OCI-LY3 (cell line): Measurements from ENCODE around the gene NUP210L.

Experiments used
- H2AFZ ChIP-seq: fragments of 200-600, 300-600 bp; shearing (Covaris generic); 2 replicates; pipeline ENCODE4 v1.6.0; 2014; ENCODE audit warnings: antibody characterized with exemption, low read depth, low read length
- H3K27ac ChIP-seq: fragments of 200-600, 300-600 bp; sonication (generic); 2 replicates; pipeline ENCODE4 v1.5.1; 2014; ENCODE audit warnings: mild to moderate bottlenecking, low read length, moderate library complexity, mixed read lengths
- H3K27me3 ChIP-seq: fragments of 200-600, 300-600 bp; sonication (generic); 2 replicates; pipeline ENCODE4 v1.6.1; 2014; ENCODE audit warnings: low read depth, low read length, mixed read lengths
- H3K36me3 ChIP-seq: fragments of 200-600, 300-600 bp; sonication (generic); replicated peaks from 2 replicates; pipeline ENCODE3; 2014; ENCODE audit warnings: low read depth, low read length, mixed read lengths
- H3K4me1 ChIP-seq: fragments of 300-600, 200-600 bp; sonication (generic); 2 replicates; pipeline ENCODE4 v1.6.1; 2014; ENCODE audit warnings: low read length, mixed read lengths
- H3K4me2 ChIP-seq: fragments of 200-600, 300-600 bp; sonication (generic); 2 replicates; pipeline ENCODE4 v1.6.1; 2014; ENCODE audit warnings: low read length, mixed read lengths
- H3K4me3 ChIP-seq: fragments of 300-600, 200-600 bp; sonication (generic); 2 replicates; pipeline ENCODE4 v1.5.1; 2014; ENCODE audit warnings: antibody characterized with exemption, mild to moderate bottlenecking, low read length, moderate library complexity
- H3K79me2 ChIP-seq: fragments of 300-600, 200-600 bp; shearing (Covaris generic); 2 replicates; pipeline ENCODE4 v1.6.1; 2014; ENCODE audit warnings: mild to moderate bottlenecking, low read length, mixed read lengths
- H3K9ac ChIP-seq: fragments of 300-600, 200-600 bp; shearing (Covaris generic); 2 replicates; pipeline ENCODE4 v1.6.0; 2014; ENCODE audit warnings: mild to moderate bottlenecking, low read length, moderate library complexity
- H3K9me3 ChIP-seq: fragments of 200-600, 300-600 bp; shearing (Covaris generic); 2 replicates; pipeline ENCODE4 v1.6.1; 2014; ENCODE audit warnings: low read length, mixed read lengths; ENCODE audit not compliant: insufficient read depth
- H4K20me1 ChIP-seq: fragments of 200-600, 300-600 bp; sonication (generic); 2 replicates; pipeline ENCODE4 v1.6.1; 2016; ENCODE audit warnings: low read length, mixed read lengths; ENCODE audit not compliant: insufficient read depth
- CTCF ChIP-seq: fragments of 200-600, 300-600 bp; sonication (generic); IDR thresholded peaks from 2 replicates; pipeline ENCODE4 v1.5.1; 2014; ENCODE audit warnings: antibody characterized with exemption, low read length, low read depth
- EZH2phosphoT487 ChIP-seq: fragments of 200-600 bp; shearing (Covaris generic); IDR thresholded peaks from 2 replicates; pipeline ENCODE4 v1.6.1; 2018; ENCODE audit warnings: antibody characterized with exemption, mixed run types, low read depth

NUP210L gene

GRCh38 chr1:153944005-153944826 is 210.7 kb downstream of the NUP210L start:
- TF ChIP-seq EZH2phosphoT487 (no peak), CTCF (no peak)
- H3K9me3 ChIP-seq: no peaks in the 10 kb centered on the region
- peaks cover 69% of the 10 kb centered on the region for H3K36me3 ChIP-seq
- H3K79me2 ChIP-seq: peaks cover 41% of the 10 kb centered on the region
- H3K4me3 ChIP-seq: peak overlapping the region; percentile 83
- no peak overlapping the region for H2AFZ ChIP-seq
- peak overlapping the region; percentile 94 for H3K27ac ChIP-seq
- H3K9ac ChIP-seq: peak overlapping the region; percentile 98
- no peaks in the 10 kb centered on the region for H4K20me1 ChIP-seq
- H3K4me1 ChIP-seq: peaks cover 44% of the 10 kb centered on the region
- H3K4me2 ChIP-seq: peak overlapping the region; percentile 94
- no peaks in the 10 kb centered on the region for H3K27me3 ChIP-seq

GRCh38 chr1:153942766-153943549 is 211.9 kb downstream of the NUP210L start:
- H3K36me3 ChIP-seq: peaks cover 63% of the 10 kb centered on the region
- H3K4me1 ChIP-seq: peaks cover 32% of the 10 kb centered on the region
- H3K27ac ChIP-seq: no peak overlapping the region
- TF ChIP-seq EZH2phosphoT487: no peak
- TF ChIP-seq CTCF: no peak
- H4K20me1 ChIP-seq: no peaks in the 10 kb centered on the region
- H3K9me3 ChIP-seq: no peaks in the 10 kb centered on the region
- no peaks in the 10 kb centered on the region for H3K27me3 ChIP-seq
- no peak overlapping the region for H2AFZ ChIP-seq
- peaks cover 32% of the 10 kb centered on the region for H3K79me2 ChIP-seq
- no peak overlapping the region for H3K4me3 ChIP-seq
- no peak overlapping the region for H3K4me2 ChIP-seq
- no peak overlapping the region for H3K9ac ChIP-seq
